T-helper 1 cell (primary cell): Measurements from ENCODE around the gene FAM117B.
"Not testable (repeated sequence)": the region's sequence is repeated elsewhere in the genome, so short reads cannot be mapped to it uniquely, and the experiment has no call there.

Experiments used
- DNase-seq, 5 donors: peaks; one replicate each; pipeline ENCODE4 v3.0.0-alpha.2; 2012 to 2020

FAM117B gene

GRCh38 chr2:202639231-202639630 lies 4.5 kb downstream of the FAM117B start:
- no peak for DNase-seq

GRCh38 chr2:202642567-202642966 lies 7.8 kb downstream of the FAM117B start:
- no peak for DNase-seq

- DNase-seq: peak in 1 of 5 donors; percentile 25
Measured at GRCh38 chr2:202643012-202643858, 8.5 kb downstream of the FAM117B start.

- DNase-seq: no peak
Measured at GRCh38 chr2:202652119-202652518, 17.4 kb downstream of the FAM117B start.

- no peak for DNase-seq
Measured at GRCh38 chr2:202653890-202654289, 19.1 kb downstream of the FAM117B start.

DNA sequence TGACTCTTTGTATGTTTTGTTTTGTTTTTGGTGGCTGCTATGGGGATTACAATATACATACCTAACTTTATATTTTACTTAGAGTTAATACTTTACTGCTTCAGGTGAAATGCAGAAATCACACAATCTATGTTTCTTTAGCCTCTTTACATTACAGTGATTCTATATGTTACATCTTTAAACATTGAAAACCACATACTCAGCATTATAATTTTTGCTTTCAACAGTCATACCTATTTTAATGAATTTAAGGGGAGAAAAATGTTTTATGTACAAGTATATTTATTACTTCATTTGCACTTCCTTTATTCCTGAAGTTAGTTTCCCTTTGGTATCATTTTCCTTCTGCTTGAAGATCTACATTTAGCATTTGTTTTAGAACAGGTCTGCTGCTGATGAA lies 23.1 kb downstream of the FAM117B start:
- no peak for DNase-seq

DNA sequence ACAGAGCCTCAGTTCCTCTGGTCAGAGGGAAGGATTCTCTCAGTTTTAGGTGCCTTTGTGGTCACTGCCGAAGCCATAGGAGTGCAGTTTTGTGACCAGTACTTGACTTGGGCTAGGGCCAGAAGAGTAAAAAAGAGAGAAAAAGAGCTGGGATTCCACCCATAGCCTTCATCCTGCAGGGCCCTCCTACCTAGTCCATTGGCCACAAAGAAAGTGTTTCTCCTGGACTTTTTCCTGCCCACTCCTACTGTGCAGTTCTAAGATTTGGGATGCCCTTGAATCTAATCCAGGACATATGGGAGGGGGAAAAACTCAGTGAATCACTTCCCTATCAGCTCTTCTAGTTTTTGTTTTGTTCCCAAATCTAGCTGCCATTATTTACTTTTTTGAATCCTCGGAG lies 26.0 kb downstream of the FAM117B start:
- DNase-seq: no peak

DNA sequence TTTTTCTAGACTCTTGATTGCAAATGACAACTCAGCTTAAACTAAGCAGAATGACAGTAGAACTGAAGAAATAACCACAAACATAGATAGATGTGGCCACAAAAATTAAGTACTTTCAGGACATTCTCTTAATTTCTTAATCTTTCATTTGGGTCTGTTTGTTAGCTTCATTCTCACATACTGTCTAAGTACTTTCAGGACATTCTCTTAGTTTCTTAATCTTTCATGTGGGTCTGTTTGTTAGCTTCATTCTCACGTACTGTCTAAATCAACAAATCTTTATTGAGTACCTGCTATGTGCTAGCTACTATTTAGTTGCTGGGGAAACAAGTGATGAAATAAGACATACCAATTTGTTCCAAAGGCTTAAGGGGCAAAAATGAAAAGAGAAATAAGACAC lies 35.1 kb downstream of the FAM117B start:
- peak in 1 of 5 donors; percentile 19 for DNase-seq

GRCh38 chr2:202671317-202672035 lies 36.7 kb downstream of the FAM117B start:
- DNase-seq: no peak

GRCh38 chr2:202675097-202675496 lies 40.3 kb downstream of the FAM117B start:
- not testable (repeated sequence) for DNase-seq

DNA sequence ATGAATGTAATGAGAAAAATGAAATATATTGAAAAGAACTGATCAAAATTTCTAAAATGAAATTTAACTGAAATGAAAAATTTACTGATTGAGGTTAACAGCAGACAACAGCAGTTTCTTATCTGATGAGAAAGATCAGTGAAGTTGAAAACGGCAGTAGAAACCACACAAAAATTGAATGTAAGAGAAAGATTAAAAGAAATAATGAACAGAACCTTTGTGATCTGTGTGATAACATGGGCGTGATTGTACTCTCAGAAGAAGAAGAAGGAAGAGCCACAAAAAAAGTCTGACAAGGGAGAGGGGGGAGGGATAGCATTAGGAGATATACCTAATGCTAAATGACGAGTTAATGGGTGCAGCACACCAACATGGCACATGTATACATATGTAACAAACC lies 45.2 kb downstream of the FAM117B start:
- DNase-seq: no peak

GRCh38 chr2:202680512-202680911 lies 45.7 kb downstream of the FAM117B start:
- no peak for DNase-seq

GRCh38 chr2:202681688-202682205 lies 47.0 kb downstream of the FAM117B start:
- DNase-seq: no peak

DNA sequence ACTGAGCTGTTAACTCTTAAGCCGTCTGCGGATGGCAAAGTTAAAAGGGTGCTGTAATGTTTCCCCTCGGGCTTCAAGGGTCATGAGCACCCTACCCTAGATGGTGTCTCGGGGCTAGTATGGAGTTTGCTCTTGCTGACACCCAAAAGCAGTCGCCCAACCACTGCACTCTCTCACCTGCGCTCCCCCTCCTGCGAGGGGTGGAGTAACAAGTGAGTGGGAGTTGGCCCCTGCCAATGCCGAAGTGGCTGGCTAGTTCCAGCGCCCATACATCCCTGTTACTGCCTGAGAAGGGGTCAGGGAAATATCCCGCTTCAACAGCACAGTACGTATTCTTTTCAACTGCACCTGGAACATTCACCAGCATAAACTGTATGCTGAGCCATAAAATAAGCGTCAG lies 47.5 kb downstream of the FAM117B start:
- no peak for DNase-seq

DNA sequence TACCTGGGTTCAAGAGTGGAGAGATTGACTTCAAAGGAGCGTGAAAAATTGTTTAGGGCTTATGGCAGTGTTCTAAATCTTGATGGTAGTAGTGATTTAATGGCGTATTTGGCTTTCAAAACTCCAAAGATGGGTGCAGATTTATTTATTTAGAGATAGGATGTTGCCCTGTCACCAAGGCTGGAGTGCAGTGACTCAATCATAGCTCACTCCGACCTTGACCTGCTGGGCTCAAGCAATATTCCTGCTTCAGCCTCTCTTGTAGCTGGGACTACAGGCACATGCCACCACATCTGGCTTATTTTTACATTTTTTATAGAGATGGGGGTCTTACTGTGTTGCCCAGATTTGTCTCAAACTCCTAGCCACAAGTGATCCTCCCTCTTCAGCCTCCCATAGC lies 52.5 kb downstream of the FAM117B start:
- no peak for DNase-seq

- no peak for DNase-seq
Measured at GRCh38 chr2:202689459-202689858, 54.7 kb downstream of the FAM117B start.

- no peak for DNase-seq
Measured at GRCh38 chr2:202689898-202690297, 55.1 kb downstream of the FAM117B start.

DNA sequence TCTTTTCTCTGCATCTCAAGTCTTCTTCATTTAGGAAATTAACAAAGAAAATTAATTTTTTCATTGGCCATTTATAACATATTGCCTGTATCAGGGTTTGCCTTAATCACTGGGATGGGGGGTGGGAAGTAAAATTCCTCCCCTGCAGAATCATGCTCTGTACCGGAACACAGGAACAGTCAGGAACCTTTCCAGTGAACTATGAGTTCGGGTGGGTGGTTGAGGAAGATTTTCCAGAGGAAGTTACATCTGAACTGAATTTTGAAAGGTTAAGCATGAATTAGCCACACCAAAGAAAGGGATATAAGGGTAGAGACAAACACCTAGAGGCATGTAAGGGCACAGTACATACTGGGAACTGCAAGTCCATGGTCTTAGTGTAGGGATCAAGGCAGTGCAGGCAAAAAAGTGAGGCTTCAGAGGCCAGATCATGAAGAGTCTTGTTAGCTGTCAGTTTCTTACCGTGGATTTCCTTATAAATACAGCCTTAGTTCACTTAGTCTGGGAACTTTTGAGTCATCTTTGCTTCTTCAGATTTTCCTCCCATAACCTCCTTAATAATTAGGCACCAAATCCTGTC lies 55.6 kb downstream of the FAM117B start:
- no peak for DNase-seq

DNA sequence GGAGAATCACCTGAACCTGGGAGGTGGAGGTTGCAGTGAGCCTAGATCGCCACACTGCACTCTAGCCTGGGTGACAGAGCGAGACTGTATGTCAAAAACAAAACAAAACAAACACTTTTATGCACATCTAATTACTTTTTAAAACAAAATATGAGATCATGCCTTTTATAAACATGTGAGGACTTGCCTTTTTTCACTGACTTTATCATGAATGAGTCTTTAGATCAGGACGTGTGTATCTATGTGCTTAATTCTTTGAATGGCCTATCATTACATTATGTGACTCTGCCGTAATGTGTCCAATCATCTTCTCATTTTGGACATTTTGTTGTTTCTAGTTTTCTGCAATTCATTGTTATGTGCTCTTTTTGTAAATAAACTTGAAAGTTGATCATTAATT lies 58.7 kb downstream of the FAM117B start:
- DNase-seq: no peak

DNA sequence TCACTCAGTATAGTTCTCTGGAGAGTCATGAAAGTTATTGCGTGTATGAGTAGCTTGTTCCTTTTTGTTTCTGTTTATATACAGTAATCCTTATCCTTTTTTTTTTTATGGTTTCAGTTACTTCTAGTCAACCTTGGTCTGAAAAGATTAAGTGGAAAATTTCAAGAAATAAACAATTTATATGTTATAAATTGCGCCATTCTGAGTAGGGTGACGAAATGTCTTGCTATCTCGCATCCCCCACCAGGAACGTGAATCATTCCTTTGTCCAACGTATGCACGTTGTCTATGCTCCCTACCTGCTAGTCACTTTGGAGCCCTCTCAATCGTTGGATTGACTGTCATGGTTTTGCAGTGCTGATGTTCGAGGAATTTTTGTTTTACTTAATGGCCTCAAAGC lies 60.4 kb downstream of the FAM117B start:
- DNase-seq: no peak

GRCh38 chr2:202700075-202700901 lies 65.5 kb downstream of the FAM117B start:
- DNase-seq: peak in 1 of 5 donors; percentile 13

DNA sequence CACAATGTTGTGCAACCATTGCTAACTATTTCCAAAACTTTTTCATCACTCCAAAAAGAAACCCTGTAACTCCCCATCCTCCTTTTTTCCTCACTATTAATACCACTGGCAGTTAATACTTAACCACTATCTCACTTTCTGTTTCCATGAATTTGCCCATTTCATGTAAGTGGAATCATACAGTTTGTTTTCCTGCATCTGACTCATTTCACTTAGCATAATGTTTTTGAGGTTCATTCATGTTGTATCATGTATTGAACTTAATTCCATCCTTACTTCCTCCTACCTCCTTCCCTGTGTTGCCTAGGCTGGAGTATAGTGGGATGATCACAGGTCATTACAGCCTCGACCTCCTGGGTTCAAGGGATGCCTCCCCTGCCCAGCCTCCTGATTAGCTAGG lies 68.3 kb downstream of the FAM117B start:
- peak in 1 of 5 donors; percentile 10 for DNase-seq

- no peak for DNase-seq
Measured at GRCh38 chr2:202704248-202704647, 69.5 kb downstream of the FAM117B start.
